Adrenal gland (tissue), 5 donors: ENCODE data around the gene ATRN.

Source experiments
- CTCF ChIP-seq, 6 experiments: fragments of 450-650 bp in 4 of 6; fragments of 200-600 bp in 2 of 6; sonication (generic) in 1 of 6; IDR thresholded peaks; 1 replicate in 5 of 6; 2 replicates in 1 of 6; pipeline versions ENCODE4 v1.5.1 to v1.8.0; 2016 to 2021; ENCODE audit warnings: antibody characterized with exemption in 6 of 6, mild to moderate bottlenecking in 2 of 6, moderate library complexity in 1 of 6
- POLR2A ChIP-seq, 2 donors: fragments of 450-650 bp; IDR thresholded peaks; one replicate each; pipeline ENCODE4 v1.6.1; 2017; ENCODE audit warnings: antibody characterized with exemption in 2 of 2, mild to moderate bottlenecking in 2 of 2, moderate library complexity in 1 of 2
- donor health status: DM: no; HTN: no; CAD: no.

GRCh38 chr20:3483309-3483708, 12.5 kb downstream of the ATRN start:
- no peak for TF ChIP-seq POLR2A (IDR thresholded peaks at IDR 0.05)
- TF ChIP-seq CTCF (IDR thresholded peaks at IDR 0.05) = no peak
